H1 (cell line): ENCODE results near the gene CYB5B. TPM values are rescaled to one million over a fixed set of nuclear protein-coding genes. Genes with fewer than 3 reads are reported as not detected.

Experiments
- CHD1 ChIP-seq: IDR thresholded peaks from 2 replicates; pipeline ENCODE4 v1.6.1; 2012; ENCODE audit warnings: low read depth, low read length, improper control_type of control experiment
- CTBP2 ChIP-seq: IDR thresholded peaks from 2 replicates; pipeline ENCODE4 v1.7.0; 2011; ENCODE audit warnings: borderline replicate concordance, mild to moderate bottlenecking, moderate library complexity, mixed read lengths, low read length; ENCODE audit not compliant: insufficient read depth, insufficient read length
- EGR1 ChIP-seq: IDR thresholded peaks from 2 replicates; pipeline ENCODE4 v1.6.1; 2011; ENCODE audit warnings: low read depth, low read length, borderline replicate concordance
- SUZ12 ChIP-seq: fragments of 200-600 bp; sonication (generic); IDR thresholded peaks from 2 replicates; pipeline ENCODE4 v1.6.1; 2012; ENCODE audit warnings: mild to moderate bottlenecking, inconsistent platforms, low read length, moderate library complexity, mixed read lengths
- polyA plus RNA-seq, 7 experiments: library from polyadenylated mRNA; depleted of rRNA in 3 of 7; stranded (reverse) in 5 of 7; unstranded in 2 of 7; fragments of >200 nt in 5 of 7; fragments of 200-250 nt in 2 of 7; gene quantifications; 1 replicate in 5 of 7; 2 replicates in 1 of 7; 4 replicates in 1 of 7; pipeline versions ENCODE4 v1.2.1 to v1.2.3, GENCODE V29; 2011 to 2013; ENCODE audit warnings: missing spikeins in 2 of 7, mixed read lengths in 2 of 7
- total RNA-seq: library from RNA; stranded (reverse); fragmentation: NEBNext Ultra II Directional; extraction: Animal tissue kit (Norgen Biotek cat#: 25700); gene quantifications from 2 replicates; pipeline ENCODE4 v1.2.1, GENCODE V29; 2021

Gene CYB5B
- total and polyA plus RNA-seq, 2 of the 8 experiments (the other 6 are each of a cell fraction or from before 2014, with no cell fraction given): 108 to 127 TPM

DNA sequence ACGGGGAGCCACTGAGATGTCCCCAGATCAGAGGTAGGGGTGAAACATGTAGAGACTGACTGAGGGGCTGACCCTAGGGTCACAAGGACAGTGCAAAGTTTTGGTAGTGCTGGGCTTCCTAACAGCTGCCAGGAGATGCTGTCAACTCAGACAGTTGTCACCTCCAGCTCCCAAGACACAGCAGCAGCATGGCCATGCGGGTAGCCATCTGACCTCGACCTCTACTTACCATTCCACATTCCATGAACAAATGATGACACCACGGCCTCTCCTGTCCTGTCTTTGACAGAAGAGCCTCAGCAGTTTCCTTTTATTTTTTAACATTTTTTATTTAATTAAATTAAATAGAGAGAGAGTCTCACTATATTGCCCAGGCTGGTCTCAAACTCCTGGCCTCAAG lies 76.1 kb downstream of the CYB5B start (continued):
- no peak for TF ChIP-seq CHD1
- no peak for TF ChIP-seq EGR1
- no peak for TF ChIP-seq SUZ12
- TF ChIP-seq CTBP2: no peak
